GM12891 (cell line): ENCODE measurements around the gene JADE2.
A peak's percentile ranks its signal among the peaks of the same experiment; 100 is the strongest.

ENCODE experiments used
- DNase-seq: peaks from one replicate; pipeline ENCODE4 v3.0.0; 2011; ENCODE audit warnings: low spot score; ENCODE audit not compliant: insufficient read length
- FAIRE-seq: peaks from 2 replicates; lab custom pipeline; 2011; peaks lifted over from hg19 to GRCh38; lab: Jason Lieb, UNC
- PAX5 ChIP-seq: IDR thresholded peaks from 2 replicates; pipeline ENCODE4 v1.6.1; 2011; ENCODE audit warnings: low read length, moderate library complexity, mild to moderate bottlenecking; ENCODE audit not compliant: insufficient read depth, severe bottlenecking
- POLR2A ChIP-seq: IDR thresholded peaks from 2 replicates; pipeline ENCODE4 v1.6.1; 2011; ENCODE audit warnings: low read depth, low read length, control low read depth
- POLR2AphosphoS5 ChIP-seq: IDR thresholded peaks from 2 replicates; pipeline ENCODE4 v1.6.1; 2011; ENCODE audit warnings: low read depth, low read length, control low read depth
- POU2F2 ChIP-seq: IDR thresholded peaks from 2 replicates; pipeline ENCODE4 v1.6.1; 2011; ENCODE audit warnings: low read depth, mild to moderate bottlenecking, control low read depth, low read length, moderate library complexity
- SPI1 ChIP-seq: IDR thresholded peaks from 2 replicates; pipeline ENCODE4 v1.6.1; 2011; ENCODE audit warnings: low read depth, low read length, control low read depth
- TAF1 ChIP-seq: IDR thresholded peaks from 2 replicates; pipeline ENCODE4 v1.6.1; 2011; ENCODE audit warnings: low read depth, low read length, control low read depth

JADE2 gene

GRCh38 chr5:134603059-134603458 lies 77.6 kb downstream of the JADE2 start:
- DNase-seq, result no peak
- TF ChIP-seq POLR2A (no peak), PAX5 (no peak), POU2F2 (no peak), POLR2AphosphoS5 (no peak), TAF1 (no peak), SPI1 (no peak)
- peak; percentile 72 for FAIRE-seq

- TF ChIP-seq POLR2AphosphoS5, result no peak
- FAIRE-seq, result peak; percentile 71
- no peak for DNase-seq
Observed at GRCh38 chr5:134604908-134605307, 79.4 kb downstream of the JADE2 start.

- DNase-seq (no peak), FAIRE-seq (no peak)
- no peak for TF ChIP-seq SPI1
- TF ChIP-seq POLR2A, result no peak
- TF ChIP-seq POU2F2, result no peak
- no peak for TF ChIP-seq POLR2AphosphoS5
- no peak for TF ChIP-seq PAX5
- no peak for TF ChIP-seq TAF1
Observed at GRCh38 chr5:134606726-134607125, 81.3 kb downstream of the JADE2 start.

DNA sequence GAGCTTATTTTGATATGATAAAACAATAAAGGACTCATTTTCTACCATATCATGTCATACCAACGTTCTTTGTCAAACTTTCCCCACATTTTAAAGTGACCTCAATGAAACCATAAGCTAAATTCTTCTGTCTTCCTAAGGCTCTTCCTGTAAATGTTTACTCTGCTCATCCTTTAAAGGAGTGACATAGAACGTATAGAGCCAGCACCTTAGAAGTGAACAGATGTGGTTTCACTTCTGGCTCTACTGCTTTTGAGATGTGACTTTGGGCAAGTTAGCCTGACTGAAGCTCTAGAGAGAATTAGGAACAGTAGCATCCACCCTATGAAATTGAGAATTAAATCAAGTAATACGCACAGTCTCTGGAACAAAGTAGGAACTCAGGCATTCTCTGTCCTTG lies 83.1 kb downstream of the JADE2 start:
- DNase-seq, result no peak
- FAIRE-seq, result peak; percentile 66
- TF ChIP-seq POLR2A (no peak), PAX5 (no peak), TAF1 (no peak), SPI1 (no peak), POU2F2 (no peak), POLR2AphosphoS5 (no peak)

DNA sequence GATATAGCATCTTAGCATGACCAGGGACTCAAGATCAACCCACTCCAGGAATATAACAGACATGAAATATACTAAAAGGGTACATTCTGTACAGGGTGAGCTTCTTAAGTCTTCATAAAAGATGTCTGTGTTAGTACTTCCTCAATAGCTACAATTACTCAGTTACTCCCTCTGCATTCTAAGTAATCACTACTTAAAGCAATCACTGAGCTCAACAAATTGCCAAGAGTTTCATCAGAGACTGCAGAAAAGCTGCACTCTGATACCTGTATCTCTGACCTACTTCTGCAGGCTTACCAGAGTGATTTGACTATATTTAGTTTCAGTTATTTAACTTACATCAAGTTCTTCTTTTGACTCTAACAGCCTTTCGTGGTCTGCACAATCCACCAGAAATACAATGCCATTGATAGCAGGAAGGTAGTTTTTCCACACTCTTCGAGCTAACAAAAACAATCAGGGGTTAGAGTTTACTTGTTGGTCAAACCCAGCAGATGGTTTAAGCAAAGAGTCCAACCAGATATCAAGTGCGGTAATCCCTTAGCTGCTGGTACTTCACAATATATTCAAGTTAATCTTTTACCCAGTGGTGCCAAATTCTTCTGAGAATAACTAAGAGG lies 83.9 kb downstream of the JADE2 start:
- TF ChIP-seq POU2F2 (no peak), POLR2A (no peak), POLR2AphosphoS5 (no peak), SPI1 (no peak), TAF1 (no peak), PAX5 (no peak)
- FAIRE-seq (peak; percentile 77), DNase-seq (no peak)

- TF ChIP-seq PAX5, result no peak
- TF ChIP-seq TAF1, result no peak
- TF ChIP-seq POU2F2, result no peak
- TF ChIP-seq POLR2AphosphoS5, result no peak
- TF ChIP-seq POLR2A, result no peak
- TF ChIP-seq SPI1, result no peak
- DNase-seq (no peak), FAIRE-seq (no peak)
Observed at GRCh38 chr5:134610725-134611124, 85.3 kb downstream of the JADE2 start.

DNA sequence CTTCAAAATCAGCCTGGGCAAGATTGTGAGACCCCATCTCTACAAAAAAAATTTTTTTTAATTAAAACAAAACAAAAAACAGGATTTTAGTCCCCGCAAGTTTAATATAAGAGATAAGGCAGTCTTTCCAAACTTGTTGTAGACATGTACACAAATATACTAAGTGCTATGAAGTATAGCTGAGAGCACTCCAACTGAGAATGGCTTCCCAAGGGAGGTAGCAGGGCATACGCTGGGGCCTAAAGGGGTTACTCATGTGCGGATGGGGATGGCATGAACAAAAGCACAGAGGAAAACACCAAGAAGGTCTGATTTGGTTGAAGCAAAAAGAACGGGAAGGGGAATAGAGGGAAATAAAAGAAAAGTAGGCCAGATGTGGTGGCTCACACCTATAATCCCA lies 86.0 kb downstream of the JADE2 start:
- TF ChIP-seq POU2F2, result no peak
- no peak for TF ChIP-seq POLR2A
- FAIRE-seq, result no peak
- DNase-seq, result no peak

- FAIRE-seq (no peak), DNase-seq (no peak)
- TF ChIP-seq TAF1, result no peak
- TF ChIP-seq POU2F2, result no peak
- no peak for TF ChIP-seq POLR2AphosphoS5
- TF ChIP-seq PAX5, result no peak
- TF ChIP-seq SPI1, result no peak
- no peak for TF ChIP-seq POLR2A
Observed at GRCh38 chr5:134614450-134615085, 89.1 kb downstream of the JADE2 start.

- FAIRE-seq, result no peak
- TF ChIP-seq POU2F2 (no peak), SPI1 (no peak), POLR2AphosphoS5 (no peak), TAF1 (no peak), PAX5 (no peak), POLR2A (no peak)
- DNase-seq, result no peak
Observed at GRCh38 chr5:134620634-134621033, 95.2 kb downstream of the JADE2 start.

- FAIRE-seq (no peak), DNase-seq (no peak)
- no peak for TF ChIP-seq POU2F2
- no peak for TF ChIP-seq SPI1
- TF ChIP-seq POLR2AphosphoS5, result no peak
- no peak for TF ChIP-seq POLR2A
- no peak for TF ChIP-seq TAF1
- TF ChIP-seq PAX5, result no peak
Observed at GRCh38 chr5:134625559-134625958, 100.1 kb downstream of the JADE2 start.
